Measurements from ENCODE around the gene TRAF2.

TRAF2 gene

DNA sequence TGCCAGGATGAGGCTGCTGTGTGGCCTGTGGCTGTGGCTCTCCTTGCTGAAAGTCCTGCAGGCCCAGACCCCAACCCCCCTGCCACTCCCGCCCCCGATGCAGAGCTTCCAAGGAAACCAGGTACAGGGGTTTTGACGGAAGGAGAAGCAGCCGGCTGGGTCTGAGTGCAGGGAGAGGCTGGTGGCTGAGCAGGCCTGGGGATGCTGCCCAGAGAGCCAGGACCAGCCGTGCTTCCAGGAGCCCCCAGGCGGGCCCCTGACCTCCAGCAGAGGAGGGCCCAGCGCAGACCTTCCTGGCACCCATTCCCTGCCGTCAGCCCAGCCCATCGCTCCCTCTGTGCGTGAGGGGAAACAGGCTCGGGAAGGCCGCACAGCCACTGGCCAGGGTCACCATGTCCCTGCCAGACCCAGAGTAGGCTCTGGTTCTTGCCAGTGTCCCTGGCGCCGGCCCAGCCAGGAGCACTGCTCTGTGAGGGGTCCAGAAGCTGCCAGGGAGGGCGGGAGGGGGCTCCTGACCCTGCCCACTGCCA lies 66.1 kb downstream of the TRAF2 start:
- no peak for FAIRE-seq
- TF ChIP-seq, protein P1, sequence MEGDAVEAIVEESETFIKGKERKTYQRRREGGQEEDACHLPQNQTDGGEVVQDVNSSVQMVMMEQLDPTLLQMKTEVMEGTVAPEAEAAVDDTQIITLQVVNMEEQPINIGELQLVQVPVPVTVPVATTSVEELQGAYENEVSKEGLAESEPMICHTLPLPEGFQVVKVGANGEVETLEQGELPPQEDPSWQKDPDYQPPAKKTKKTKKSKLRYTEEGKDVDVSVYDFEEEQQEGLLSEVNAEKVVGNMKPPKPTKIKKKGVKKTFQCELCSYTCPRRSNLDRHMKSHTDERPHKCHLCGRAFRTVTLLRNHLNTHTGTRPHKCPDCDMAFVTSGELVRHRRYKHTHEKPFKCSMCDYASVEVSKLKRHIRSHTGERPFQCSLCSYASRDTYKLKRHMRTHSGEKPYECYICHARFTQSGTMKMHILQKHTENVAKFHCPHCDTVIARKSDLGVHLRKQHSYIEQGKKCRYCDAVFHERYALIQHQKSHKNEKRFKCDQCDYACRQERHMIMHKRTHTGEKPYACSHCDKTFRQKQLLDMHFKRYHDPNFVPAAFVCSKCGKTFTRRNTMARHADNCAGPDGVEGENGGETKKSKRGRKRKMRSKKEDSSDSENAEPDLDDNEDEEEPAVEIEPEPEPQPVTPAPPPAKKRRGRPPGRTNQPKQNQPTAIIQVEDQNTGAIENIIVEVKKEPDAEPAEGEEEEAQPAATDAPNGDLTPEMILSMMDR (IDR thresholded peaks at IDR 0.05; ENCODE audit: insufficient read depth, missing control alignments): no peak
- DNase-seq (ENCODE audit: insufficient read length, low spot score): no peak

- no peak for FAIRE-seq
- TF ChIP-seq, protein P1 (IDR thresholded peaks at IDR 0.05; ENCODE audit: insufficient read depth, missing control alignments): no peak
Measured at GRCh38 chr9:136952876-136953770, 66.8 kb downstream of the TRAF2 start.

GRCh38 chr9:136953771-136954269 lies 67.5 kb downstream of the TRAF2 start:
- no peak for FAIRE-seq
- TF ChIP-seq, protein P1 (IDR thresholded peaks at IDR 0.05; ENCODE audit: insufficient read depth, missing control alignments): no peak
- no peak for DNase-seq (ENCODE audit: insufficient read length, low spot score)

More at GRCh38 chr9:136952876-136953770, 66.8 kb downstream of the TRAF2 start:
- DNase-seq (ENCODE audit: insufficient read length, low spot score): no peak

DNA sequence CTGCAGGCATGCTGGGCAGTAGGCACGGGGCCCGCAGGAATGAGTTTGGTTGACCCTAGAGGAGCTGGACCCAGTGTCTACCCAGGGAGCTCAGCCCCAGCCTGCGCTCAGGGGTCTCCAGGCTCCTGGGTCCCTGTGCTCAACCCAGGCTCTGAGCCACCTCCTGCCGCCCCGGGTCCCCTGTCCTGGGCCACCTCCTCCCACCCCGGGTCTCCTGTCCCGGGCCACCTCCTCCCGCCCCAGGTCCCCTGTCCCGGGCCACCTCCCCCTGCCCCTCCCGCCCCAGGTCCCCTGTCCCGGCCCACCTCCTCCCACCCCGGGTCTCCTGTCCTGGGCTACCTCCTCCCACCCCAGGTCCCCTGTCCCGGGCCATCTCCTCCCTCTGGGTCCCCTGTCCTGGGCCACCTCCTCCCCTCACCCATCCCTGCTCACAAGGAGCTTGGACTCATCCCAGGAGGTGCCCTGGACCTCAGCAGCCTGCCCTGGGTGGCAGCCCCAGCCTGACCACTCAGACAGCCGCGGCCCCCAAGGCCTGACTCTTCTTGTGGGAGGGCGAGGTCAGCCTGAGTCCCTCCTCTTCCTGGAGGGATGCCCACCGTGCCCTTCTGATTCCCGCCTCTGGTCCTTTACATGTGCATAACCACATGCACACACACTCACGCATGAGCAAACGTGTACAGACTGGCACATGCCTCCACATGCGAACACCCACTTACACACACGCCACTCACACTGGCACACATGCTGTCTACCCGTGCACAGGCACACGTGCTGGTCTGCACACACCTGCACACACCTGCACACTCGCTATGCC lies 68.2 kb downstream of the TRAF2 start:
- DNase-seq (ENCODE audit: insufficient read length, low spot score): no peak
- TF ChIP-seq, protein P1 (IDR thresholded peaks at IDR 0.05; ENCODE audit: insufficient read depth, missing control alignments): no peak
- FAIRE-seq: no peak

GRCh38 chr9:136955202-136955942 lies 69.1 kb downstream of the TRAF2 start:
- FAIRE-seq (no peak), DNase-seq (ENCODE audit: insufficient read length, low spot score) (no peak)
- TF ChIP-seq, protein P1 (IDR thresholded peaks at IDR 0.05; ENCODE audit: insufficient read depth, missing control alignments): no peak

- DNase-seq (ENCODE audit: insufficient read length, low spot score): no peak
- TF ChIP-seq, protein P1 (IDR thresholded peaks at IDR 0.05; ENCODE audit: insufficient read depth, missing control alignments): no peak
- no peak for FAIRE-seq
Measured at GRCh38 chr9:136955943-136956335, 69.6 kb downstream of the TRAF2 start.
